ENCODE data around the gene IDI2. TPM values are rescaled to one million over a fixed set of nuclear protein-coding genes. Genes with fewer than 3 reads are reported as not detected.

Gene IDI2
- total RNA-seq, 2 experiments from 2014 or later = not detected

- DNase-seq = peak in 13 of 14 experiments; percentile 29 to 89 (median 65)
- Mint-ChIP-seq H3K4me1 (ENCODE audit: low read depth) (peaks cover 90% of the 10 kb centered on the region), H3K36me3 (ENCODE audit: low read depth) (peaks cover 70% of the 10 kb centered on the region), H3K9me3 (no peaks in the 10 kb centered on the region), H3K27me3 (peaks cover 5% of the 10 kb centered on the region), H3K27ac (peak overlapping the region; percentile 98), H3K4me3 (peak overlapping the region; percentile 98)
- no peak for TF ChIP-seq CTCF (IDR thresholded peaks at IDR 0.05)
- ChIA-PET CTCF (interaction anchor here (2.1 kb wide), 1 partner anchor 26 kb away, joined by 6 read pairs; no protein-coding TSS in a partner anchor), POLR2A (interaction anchor here (0.6 to 3.0 kb wide), 18 partner anchors 8 to 913 kb away, joined by 3 to 51 read pairs (median 5); partner anchors contain the start of genes GTPBP4, IDI2, LARP4B and WDR37)
- peaks cover 18% of the 10 kb centered on the region for H3K36me3 ChIP-seq (ENCODE audit: insufficient read depth, low read length)
- intact Hi-C loops (cut with DNase I, micrococcal nuclease) = loop anchor here (1.0 to 2.0 kb wide), 3 partner anchors 14 to 117 kb away; partner anchors contain the start of genes GTPBP4 (in 2 of the 2) and LARP4B (in 1 of the 2)
- H3K4me1 ChIP-seq (ENCODE audit: insufficient read depth, low read length) = peaks cover 49% of the 10 kb centered on the region
- peak overlapping the region; percentile 91 for H3K4me3 ChIP-seq (ENCODE audit: low read length)
- H3K27ac ChIP-seq (ENCODE audit: low read depth in 1 of 2, low read length in 2 of 2) = peak overlapping the region; percentile 96 to 100
- ATAC-seq (ENCODE audit: poor library complexity) = peak; percentile 19
- H3K27me3 ChIP-seq (ENCODE audit: control insufficient read depth in 1 of 2, insufficient read depth in 2 of 2, low read length in 2 of 2) = no peaks in the 10 kb centered on the region
- no peaks in the 10 kb centered on the region for H3K9me3 ChIP-seq (ENCODE audit: control insufficient read depth in 1 of 2, insufficient read depth in 1 of 2, low read length in 2 of 2)
Measured at GRCh38 chr10:1048349-1048731, 22.7 kb upstream of the IDI2 start.

- H3K27me3 ChIP-seq (ENCODE audit: control insufficient read depth in 1 of 2, insufficient read depth in 2 of 2, low read length in 2 of 2) = no peaks in the 10 kb centered on the region
- Mint-ChIP-seq H3K4me3 (peak overlapping the region; percentile 98), H3K27ac (peak overlapping the region; percentile 98), H3K9me3 (no peaks in the 10 kb centered on the region), H3K4me1 (ENCODE audit: low read depth) (peaks cover 90% of the 10 kb centered on the region), H3K27me3 (peaks cover 5% of the 10 kb centered on the region), H3K36me3 (ENCODE audit: low read depth) (peaks cover 70% of the 10 kb centered on the region)
- peak in 2 of 14 experiments; percentile 29 to 44 for DNase-seq
- CTCF ChIA-PET = no interaction called here
- ATAC-seq (ENCODE audit: poor library complexity) = no peak
- POLR2A ChIA-PET = interaction anchor here (0.8 to 3.0 kb wide), 7 partner anchors 8 to 912 kb away, joined by 3 to 51 read pairs (median 16); partner anchors contain the start of genes GTPBP4, LARP4B, WDR37 and ZMYND11
- H3K4me3 ChIP-seq (ENCODE audit: low read length) = peak overlapping the region; percentile 91
- intact Hi-C loops (cut with DNase I, micrococcal nuclease) = loop anchor here (1.0 to 2.0 kb wide), 3 partner anchors 15 to 117 kb away; partner anchors contain the start of genes GTPBP4 (in 2 of the 2) and LARP4B (in 1 of the 2)
- H3K27ac ChIP-seq (ENCODE audit: low read depth in 1 of 2, low read length in 2 of 2) = peak overlapping the region; percentile 96 to 100
- peaks cover 14% of the 10 kb centered on the region for H3K36me3 ChIP-seq (ENCODE audit: insufficient read depth, low read length)
- H3K4me1 ChIP-seq (ENCODE audit: insufficient read depth, low read length) = peaks cover 49% of the 10 kb centered on the region
- no peak for TF ChIP-seq CTCF (IDR thresholded peaks at IDR 0.05)
- no peaks in the 10 kb centered on the region for H3K9me3 ChIP-seq (ENCODE audit: control insufficient read depth in 1 of 2, insufficient read depth in 1 of 2, low read length in 2 of 2)
Measured at GRCh38 chr10:1047937-1048336, 22.3 kb upstream of the IDI2 start.

- Mint-ChIP-seq H3K27ac (peak overlapping the region; percentile 88), H3K27me3 (peaks cover 5% of the 10 kb centered on the region), H3K4me1 (ENCODE audit: low read depth) (peaks cover 65% of the 10 kb centered on the region), H3K36me3 (ENCODE audit: low read depth) (peaks cover 71% of the 10 kb centered on the region), H3K9me3 (no peaks in the 10 kb centered on the region), H3K4me3 (peak overlapping the region; percentile 84)
- TF ChIP-seq CTCF (IDR thresholded peaks at IDR 0.05) = no peak
- CTCF ChIA-PET = interaction anchor here (2.3 kb wide), 1 partner anchor 57 kb away, joined by 7 read pairs; the partner anchor contains the start of gene GTPBP4
- H3K27me3 ChIP-seq (ENCODE audit: control insufficient read depth in 1 of 2, insufficient read depth in 2 of 2, low read length in 2 of 2) = no peaks in the 10 kb centered on the region
- intact Hi-C loops (cut with DNase I, micrococcal nuclease) = no loop called here
- no peak for ATAC-seq (ENCODE audit: poor library complexity)
- DNase-seq = no peak
- H3K9me3 ChIP-seq (ENCODE audit: control insufficient read depth in 1 of 2, insufficient read depth in 1 of 2, low read length in 2 of 2) = no peaks in the 10 kb centered on the region
- peaks cover 24% of the 10 kb centered on the region for H3K36me3 ChIP-seq (ENCODE audit: insufficient read depth, low read length)
- H3K4me3 ChIP-seq (ENCODE audit: low read length) = no peak overlapping the region
- H3K27ac ChIP-seq (ENCODE audit: low read depth in 1 of 2, low read length in 2 of 2) = no peak overlapping the region
- POLR2A ChIA-PET = interaction anchor here (1.8 to 2.2 kb wide), 2 partner anchors 11 to 17 kb away, joined by 5 read pairs; partner anchors contain the start of gene WDR37
- H3K4me1 ChIP-seq (ENCODE audit: insufficient read depth, low read length) = peaks cover 39% of the 10 kb centered on the region
Measured at GRCh38 chr10:1045415-1045814, 19.8 kb upstream of the IDI2 start.

Measured in CD4-positive, alpha-beta T cell (primary cell).